MCF 10A (cell line): ENCODE measurements around the gene ABCB8. TPM values are rescaled to one million over a fixed set of nuclear protein-coding genes. Genes with fewer than 3 reads are reported as not detected.

Experiments used
- BruUV-seq: library from RNA; stranded (reverse); fragments of 400-500 nt; replicated peaks from 2 replicates; lab custom pipeline; 2021; lab: Mats Ljungman, UMichigan
- CTCF ChIA-PET: fragments of 300-600 bp; sonication (Branson Sonifier 250); formaldehyde crosslinking; extraction: SDS; loops from one replicate; lab custom pipeline; 2021; ENCODE audit warnings: antibody characterized with exemption, inconsistent platforms; lab: Yijun Ruan, JAX
- POLR2A ChIA-PET: fragments of 300-600, 350-650 bp; sonication (Branson Sonifier 250); formaldehyde crosslinking; extraction: SDS; loops from one replicate; lab custom pipeline; 2020; ENCODE audit warnings: antibody characterized with exemption, inconsistent platforms; lab: Yijun Ruan, JAX
- DNase-seq: peaks from one replicate; pipeline ENCODE4 v3.0.0-alpha.2; 2018; ENCODE audit not compliant: unreplicated experiment
- H3K27ac Mint-ChIP-seq: one replicate; pipeline ENCODE4 v1.8.0; 2022; ENCODE audit warnings: mild to moderate bottlenecking, low read depth, mixed read lengths; ENCODE audit not compliant: unreplicated experiment
- H3K27me3 Mint-ChIP-seq: one replicate; pipeline ENCODE4 v1.8.0; 2022; ENCODE audit warnings: mixed read lengths; ENCODE audit not compliant: insufficient read depth, unreplicated experiment
- H3K36me3 Mint-ChIP-seq: one replicate; pipeline ENCODE4 v1.8.0; 2022; ENCODE audit warnings: mild to moderate bottlenecking, moderate library complexity, mixed read lengths; ENCODE audit not compliant: insufficient read depth, unreplicated experiment
- H3K4me1 Mint-ChIP-seq: one replicate; pipeline ENCODE4 v1.8.0; 2022; ENCODE audit warnings: mixed read lengths; ENCODE audit not compliant: insufficient read depth, unreplicated experiment
- H3K4me3 Mint-ChIP-seq: one replicate; pipeline ENCODE4 v1.8.0; 2022; ENCODE audit warnings: mild to moderate bottlenecking, moderate library complexity, mixed read lengths; ENCODE audit not compliant: unreplicated experiment
- H3K9me3 Mint-ChIP-seq: one replicate; pipeline ENCODE4 v1.8.0; 2022; ENCODE audit warnings: mixed read lengths; ENCODE audit not compliant: unreplicated experiment
- CTCF ChIP-seq: fragments of 200-600 bp; IDR thresholded peaks from one replicate; pipeline ENCODE4 v1.8.0; 2022; ENCODE audit warnings: antibody characterized with exemption, mild to moderate bottlenecking; ENCODE audit not compliant: unreplicated experiment
- intact Hi-C: fragments of 100-400 bp; cut with micrococcal nuclease; formaldehyde crosslinking; loops from 2 replicates; pipeline ENCODE4 v1.14.1; 2022
- total RNA-seq: library from RNA; stranded (reverse); gene quantifications from 2 replicates; pipeline ENCODE4 v1.2.3, GENCODE V29; 2022

ABCB8 gene
- total RNA-seq, 1 experiment from 2014 or later: 73.4 TPM

GRCh38 chr7:151062111-151062398 lies 33.8 kb downstream of the ABCB8 start:
- Mint-ChIP-seq H3K4me1 (peaks cover 33% of the 10 kb centered on the region), H3K36me3 (peaks cover 42% of the 10 kb centered on the region), H3K27ac (peak overlapping the region; percentile 63), H3K4me3 (peak overlapping the region; percentile 97), H3K27me3 (no peaks in the 10 kb centered on the region), H3K9me3 (no peaks in the 10 kb centered on the region)
- no peak for TF ChIP-seq CTCF
- intact Hi-C loops: no loop called here
- BruUV-seq: no TSS peak
- DNase-seq: no peak
- CTCF ChIA-PET: interaction anchor here (0.9 to 4.6 kb wide), 6 partner anchors 11 to 159 kb away, joined by 3 to 42 read pairs (median 6); no protein-coding TSS in a partner anchor
- POLR2A ChIA-PET: interaction anchor here (0.9 to 8.4 kb wide), 4 partner anchors 20 to 51 kb away, joined by 3 to 151 read pairs (median 47); partner anchors contain the start of genes ABCB8, AGAP3, FASTK and TMUB1

- ChIA-PET POLR2A (interaction anchor here (0.5 to 8.4 kb wide), 11 partner anchors 10 to 50 kb away, joined by 3 to 151 read pairs (median 4); partner anchors contain the start of genes ABCB8, AGAP3, FASTK and TMUB1), CTCF (interaction anchor here (0.7 to 4.6 kb wide), 10 partner anchors 11 to 160 kb away, joined by 3 to 42 read pairs (median 3); partner anchors contain the start of genes ABCB8 and FASTK)
- Mint-ChIP-seq H3K27me3 (no peaks in the 10 kb centered on the region), H3K4me1 (peaks cover 28% of the 10 kb centered on the region), H3K9me3 (no peaks in the 10 kb centered on the region), H3K27ac (peak overlapping the region; percentile 67), H3K4me3 (peak overlapping the region; percentile 97), H3K36me3 (peaks cover 47% of the 10 kb centered on the region)
- peak; percentile 78 for DNase-seq
- TF ChIP-seq CTCF: no peak
- intact Hi-C loops: no loop called here
- BruUV-seq: no TSS peak
Observed at GRCh38 chr7:151062399-151063211, 34.4 kb downstream of the ABCB8 start.

- peaks cover 28% of the 10 kb centered on the region for H3K4me1 Mint-ChIP-seq
- no peaks in the 10 kb centered on the region for H3K27me3 Mint-ChIP-seq
- peak; percentile 75 for DNase-seq
- ChIA-PET CTCF (interaction anchor here (1.0 to 4.6 kb wide), 6 partner anchors 18 to 161 kb away, joined by 3 to 42 read pairs (median 6); partner anchors contain the start of genes ABCB8 and FASTK), POLR2A (interaction anchor here (0.5 to 8.4 kb wide), 9 partner anchors 10 to 50 kb away, joined by 3 to 151 read pairs (median 4); partner anchors contain the start of genes ABCB8, AGAP3, FASTK and TMUB1)
- intact Hi-C loops: no loop called here
- no TSS peak for BruUV-seq
- no peak for TF ChIP-seq CTCF
- peak overlapping the region; percentile 97 for H3K4me3 Mint-ChIP-seq
- H3K27ac Mint-ChIP-seq: peak overlapping the region; percentile 67
- H3K36me3 Mint-ChIP-seq: peaks cover 53% of the 10 kb centered on the region
- H3K9me3 Mint-ChIP-seq: no peaks in the 10 kb centered on the region
Observed at GRCh38 chr7:151063212-151063561, 34.9 kb downstream of the ABCB8 start.

GRCh38 chr7:151064454-151064853 lies 36.2 kb downstream of the ABCB8 start:
- no peak for DNase-seq
- no TSS peak for BruUV-seq
- H3K9me3 Mint-ChIP-seq: no peaks in the 10 kb centered on the region
- H3K36me3 Mint-ChIP-seq: peaks cover 66% of the 10 kb centered on the region
- no peak for TF ChIP-seq CTCF
- ChIA-PET POLR2A (interaction anchor here (6.3 to 8.4 kb wide), 2 partner anchors 21 to 48 kb away, joined by 80 to 151 read pairs; partner anchors contain the start of genes AGAP3, FASTK and TMUB1), CTCF (interaction anchor here (0.6 to 4.6 kb wide), 3 partner anchors 27 to 46 kb away, joined by 3 to 42 read pairs (median 4); no protein-coding TSS in a partner anchor)
- intact Hi-C loops: no loop called here
- no peak overlapping the region for H3K4me3 Mint-ChIP-seq
- H3K27ac Mint-ChIP-seq: no peak overlapping the region
- no peaks in the 10 kb centered on the region for H3K27me3 Mint-ChIP-seq
- H3K4me1 Mint-ChIP-seq: peaks cover 19% of the 10 kb centered on the region
